Muscle layer of colon (tissue), 2 donors: ENCODE measurements around the gene STK32A.
A peak's percentile ranks its signal among the peaks of the same experiment; 100 is the strongest.

Experiments
- H3K27ac ChIP-seq: one replicate; pipeline ENCODE4 v1.7.0; 2013; ENCODE audit warnings: low read depth, mild to moderate bottlenecking, low read length, moderate library complexity
- H3K27me3 ChIP-seq, 2 donors: one replicate each; pipeline ENCODE4 v1.7.0; 2013; ENCODE audit warnings: low read length in 2 of 2, mild to moderate bottlenecking in 2 of 2; ENCODE audit not compliant: insufficient read depth in 2 of 2, control insufficient read depth in 1 of 2
- H3K36me3 ChIP-seq: one replicate; pipeline ENCODE4 v1.7.0; 2013; ENCODE audit warnings: mild to moderate bottlenecking, low read length; ENCODE audit not compliant: insufficient read depth
- H3K4me1 ChIP-seq: one replicate; pipeline ENCODE4 v1.7.0; 2013; ENCODE audit warnings: mild to moderate bottlenecking, low read length; ENCODE audit not compliant: insufficient read depth
- H3K4me3 ChIP-seq, 2 donors: one replicate each; pipeline ENCODE4 v1.7.0; 2013; ENCODE audit warnings: low read length in 2 of 2, low read depth in 1 of 2, mild to moderate bottlenecking in 1 of 2, moderate library complexity in 1 of 2
- H3K9ac ChIP-seq: one replicate; pipeline ENCODE4 v1.7.0; 2013; ENCODE audit warnings: low read length
- H3K9me3 ChIP-seq: one replicate; pipeline ENCODE4 v1.7.0; 2013; ENCODE audit warnings: mild to moderate bottlenecking, low read length
- donor health status: abdominal sarcoma.
- donor health status: Adenocarcinoma of cecum.

Gene STK32A

DNA sequence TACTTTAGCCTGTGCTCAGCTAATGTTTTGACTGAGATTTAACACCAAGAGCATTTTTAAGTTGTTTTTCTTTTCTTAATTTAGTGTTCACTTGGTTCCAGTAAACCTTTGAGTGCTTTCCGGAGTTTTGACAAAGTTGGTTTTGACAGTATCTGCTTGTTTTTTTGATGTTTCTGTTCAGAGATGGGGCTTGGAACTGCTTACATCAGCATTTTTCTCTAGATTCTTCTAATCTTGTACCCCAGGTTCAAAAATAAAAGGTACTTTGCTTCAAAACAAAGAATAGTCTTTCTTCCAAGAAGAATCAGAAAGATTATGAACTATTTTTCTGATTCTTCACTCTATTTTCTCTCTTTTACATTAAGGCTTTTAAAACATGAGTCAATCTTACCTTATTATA, 142.9 kb downstream of the STK32A start:
- Histone ChIP-seq H3K9ac (no peak overlapping the region), H3K9me3 (no peaks in the 10 kb centered on the region), H3K36me3 (no peaks in the 10 kb centered on the region), H3K27me3 (no peaks in the 10 kb centered on the region), H3K4me3 (no peak overlapping the region), H3K27ac (no peak overlapping the region), H3K4me1 (no peaks in the 10 kb centered on the region)

DNA sequence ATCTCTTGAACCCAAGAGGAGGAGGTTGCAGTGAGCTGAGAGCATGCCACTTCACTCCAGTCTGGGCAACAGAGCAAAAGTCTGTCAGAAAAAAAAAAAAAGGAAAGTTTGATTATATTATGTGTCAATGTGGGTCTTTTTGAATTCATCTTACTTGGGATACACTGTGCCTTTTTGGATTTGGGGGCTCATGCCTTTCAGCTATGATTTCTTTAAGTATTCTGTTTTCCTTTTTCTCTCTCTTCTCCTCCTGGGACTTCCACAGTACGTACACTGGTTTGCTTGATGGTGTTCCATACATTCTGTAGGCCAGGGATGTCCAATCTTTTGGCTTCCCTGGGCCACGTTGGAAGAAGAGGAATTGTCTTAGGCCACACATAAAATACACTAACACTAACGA, 146.7 kb downstream of the STK32A start:
- Histone ChIP-seq H3K9ac (no peak overlapping the region), H3K4me1 (no peaks in the 10 kb centered on the region), H3K36me3 (no peaks in the 10 kb centered on the region), H3K27me3 (no peaks in the 10 kb centered on the region), H3K4me3 (no peak overlapping the region), H3K27ac (no peak overlapping the region), H3K9me3 (no peaks in the 10 kb centered on the region)

DNA sequence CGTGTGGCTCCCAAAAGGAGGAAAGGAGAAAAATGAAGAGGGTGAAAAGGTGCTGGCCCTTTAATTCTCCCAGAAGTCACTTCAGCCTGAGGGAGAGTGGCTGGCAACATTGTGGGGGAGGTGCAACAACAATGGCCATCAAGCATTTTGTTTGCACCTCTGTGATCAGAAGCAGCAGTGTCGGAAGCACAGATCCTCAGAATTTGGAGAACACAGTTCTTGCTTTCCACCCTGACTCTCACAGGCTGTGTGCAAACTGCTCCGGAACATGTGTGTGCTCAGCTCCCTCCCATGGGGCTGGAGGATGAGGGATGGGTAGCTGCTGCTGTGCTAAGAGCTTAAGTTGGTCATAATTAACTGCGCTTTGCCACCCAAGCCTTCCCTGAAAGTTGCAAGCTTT, 147.9 kb downstream of the STK32A start:
- Histone ChIP-seq H3K4me1 (no peaks in the 10 kb centered on the region), H3K27ac (peak overlapping the region; percentile 41), H3K36me3 (no peaks in the 10 kb centered on the region), H3K9me3 (no peaks in the 10 kb centered on the region), H3K4me3 (peak overlapping the region in 1 of 2 donors; percentile 61), H3K9ac (peak overlapping the region; percentile 18), H3K27me3 (no peaks in the 10 kb centered on the region)

DNA sequence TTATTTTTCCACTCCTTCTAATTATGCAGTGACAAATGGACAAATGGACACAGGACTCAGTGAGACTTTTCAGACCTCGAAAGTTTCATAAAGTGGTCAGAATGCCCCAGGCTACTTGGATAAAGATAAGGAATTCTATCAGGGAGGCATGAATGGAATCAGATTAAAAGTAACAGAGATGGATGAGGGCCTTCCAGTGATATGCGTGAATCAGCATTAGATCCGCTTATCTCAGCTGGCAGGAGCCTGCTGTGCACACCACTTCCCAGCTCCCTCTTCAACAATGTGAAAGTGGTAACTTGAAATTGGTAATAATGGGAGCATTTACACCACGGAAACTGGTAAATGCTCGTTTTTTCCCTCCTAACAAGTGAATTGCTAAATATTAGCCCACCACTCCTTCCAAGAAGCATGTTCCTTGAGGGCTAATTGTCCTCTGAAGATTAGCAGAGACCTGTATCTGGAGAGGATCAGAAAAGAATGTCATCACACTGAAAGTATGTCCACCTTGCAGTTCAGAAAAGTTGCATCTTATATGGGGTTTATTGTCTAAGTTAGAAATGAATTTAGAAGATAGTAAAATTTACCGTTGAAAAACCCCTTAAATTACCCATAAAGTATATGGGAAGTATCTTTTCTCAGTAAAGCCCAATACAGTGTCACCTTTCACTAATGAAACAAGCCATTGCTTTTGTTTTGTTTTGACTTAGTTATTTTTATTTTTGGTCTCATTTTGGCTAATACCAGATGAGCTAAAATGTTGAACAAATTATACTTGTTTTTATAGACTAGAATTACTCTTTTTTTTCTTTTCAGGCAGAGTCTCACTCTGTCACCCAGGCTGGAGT, 149.7 kb downstream of the STK32A start:
- H3K4me3 ChIP-seq: no peak overlapping the region

DNA sequence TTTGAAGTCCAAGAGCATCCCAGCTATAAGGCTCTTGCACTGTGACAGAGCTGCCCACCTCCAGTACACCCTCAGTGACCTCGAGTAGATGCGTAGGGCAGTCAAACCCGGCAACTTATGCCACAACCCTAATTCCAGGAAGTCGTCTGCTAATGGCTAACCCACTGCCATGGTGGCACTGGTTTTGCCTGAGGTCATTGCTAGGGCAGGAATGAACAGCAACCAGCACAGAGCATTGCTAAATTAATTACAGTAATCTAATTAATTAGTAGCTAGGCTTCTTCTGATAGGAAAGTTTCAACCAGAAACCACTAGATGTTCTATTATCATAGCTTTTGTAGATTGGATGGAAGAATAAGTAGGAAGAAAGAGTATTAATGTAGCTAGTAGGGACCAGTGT, 152.3 kb downstream of the STK32A start:
- no peaks in the 10 kb centered on the region for H3K27me3 ChIP-seq
- peaks cover 9% of the 10 kb centered on the region for H3K36me3 ChIP-seq
- H3K9me3 ChIP-seq: no peaks in the 10 kb centered on the region
- H3K27ac ChIP-seq: no peak overlapping the region
- no peak overlapping the region for H3K9ac ChIP-seq
- no peak overlapping the region for H3K4me3 ChIP-seq
- H3K4me1 ChIP-seq: no peaks in the 10 kb centered on the region

More for the DNA sequence above, 149.7 kb downstream of the STK32A start:
- Histone ChIP-seq H3K27ac (no peak overlapping the region), H3K9ac (no peak overlapping the region), H3K9me3 (no peaks in the 10 kb centered on the region), H3K36me3 (no peaks in the 10 kb centered on the region), H3K27me3 (no peaks in the 10 kb centered on the region), H3K4me1 (no peaks in the 10 kb centered on the region)

DNA sequence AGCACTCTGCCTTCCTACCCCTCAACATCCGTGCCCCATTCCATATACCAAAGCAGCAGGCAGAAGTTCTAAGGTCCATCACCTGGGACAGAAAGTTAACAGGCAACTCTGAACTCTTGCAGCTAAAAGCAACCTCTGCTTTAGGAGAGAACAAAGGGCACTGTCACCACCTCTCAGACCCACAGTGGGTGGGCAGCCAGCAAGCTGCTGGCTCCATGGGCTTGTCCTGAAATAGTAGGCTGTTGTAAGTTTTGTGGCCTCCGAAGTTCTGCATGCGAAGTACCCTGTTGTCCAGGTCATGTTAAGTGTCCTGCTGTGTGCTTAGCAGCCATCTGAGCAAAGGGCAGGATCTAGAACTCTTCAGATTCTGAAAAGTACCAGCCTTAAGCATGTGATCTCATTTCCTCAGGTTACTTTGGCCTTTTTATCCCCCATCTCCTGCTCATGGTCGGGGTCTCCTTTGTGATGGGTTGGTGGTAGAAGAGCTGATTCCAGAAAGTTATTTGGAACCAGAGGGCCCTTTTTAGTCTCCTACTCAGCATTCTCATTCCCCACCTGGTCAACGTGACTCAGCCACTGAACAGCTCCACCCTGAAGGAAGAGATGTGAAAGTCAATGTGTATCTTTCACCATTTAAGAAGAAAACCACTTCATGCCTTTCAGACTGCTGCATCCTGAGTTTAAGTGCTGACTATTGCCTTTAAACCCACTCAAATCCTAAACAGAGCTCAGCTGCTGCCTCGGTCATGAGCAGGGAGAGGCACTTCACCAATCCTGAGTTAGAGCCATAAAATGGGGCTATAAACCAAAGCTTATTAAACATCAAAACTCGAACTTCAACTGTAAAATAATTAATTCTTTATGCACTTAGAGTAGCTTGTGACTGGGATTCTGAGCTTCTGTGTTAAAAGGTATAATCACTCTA, 153.6 kb downstream of the STK32A start:
- Histone ChIP-seq H3K27me3 (no peaks in the 10 kb centered on the region), H3K27ac (no peak overlapping the region)

DNA sequence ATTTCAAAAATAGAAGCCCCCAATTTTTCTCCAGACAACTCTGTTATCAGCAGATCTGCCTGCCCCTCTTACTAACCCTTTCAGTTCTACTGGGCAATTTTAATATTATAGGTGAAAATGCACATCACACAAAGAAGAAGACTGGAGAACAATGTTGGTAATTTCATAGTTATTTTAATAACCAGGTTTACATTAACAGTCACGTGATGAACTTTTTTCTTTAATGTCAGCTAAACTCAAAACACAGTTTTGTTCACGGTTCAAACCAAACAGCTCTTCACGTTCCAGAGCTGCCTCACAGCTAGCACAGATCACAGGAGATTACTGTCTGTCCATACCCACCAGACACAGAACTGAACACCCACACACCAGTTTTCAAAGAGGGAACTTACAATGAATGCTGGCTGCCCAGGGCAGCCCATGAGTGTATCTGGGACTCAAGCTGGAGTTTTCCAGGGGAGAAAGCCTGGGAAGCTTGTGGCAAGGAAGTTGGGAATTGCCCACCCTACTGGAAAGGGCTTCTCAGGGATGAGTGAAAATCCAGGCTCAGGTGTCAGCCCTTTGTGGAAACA, 155.9 kb downstream of the STK32A start:
- Histone ChIP-seq H3K4me3 (no peak overlapping the region), H3K4me1 (no peaks in the 10 kb centered on the region), H3K9ac (no peak overlapping the region), H3K36me3 (peaks cover 41% of the 10 kb centered on the region), H3K27ac (no peak overlapping the region), H3K27me3 (no peaks in the 10 kb centered on the region), H3K9me3 (no peaks in the 10 kb centered on the region)

More for the DNA sequence above, 153.6 kb downstream of the STK32A start:
- Histone ChIP-seq H3K9ac (no peak overlapping the region), H3K4me3 (no peak overlapping the region), H3K36me3 (peaks cover 21% of the 10 kb centered on the region), H3K9me3 (no peaks in the 10 kb centered on the region), H3K4me1 (no peaks in the 10 kb centered on the region)

DNA sequence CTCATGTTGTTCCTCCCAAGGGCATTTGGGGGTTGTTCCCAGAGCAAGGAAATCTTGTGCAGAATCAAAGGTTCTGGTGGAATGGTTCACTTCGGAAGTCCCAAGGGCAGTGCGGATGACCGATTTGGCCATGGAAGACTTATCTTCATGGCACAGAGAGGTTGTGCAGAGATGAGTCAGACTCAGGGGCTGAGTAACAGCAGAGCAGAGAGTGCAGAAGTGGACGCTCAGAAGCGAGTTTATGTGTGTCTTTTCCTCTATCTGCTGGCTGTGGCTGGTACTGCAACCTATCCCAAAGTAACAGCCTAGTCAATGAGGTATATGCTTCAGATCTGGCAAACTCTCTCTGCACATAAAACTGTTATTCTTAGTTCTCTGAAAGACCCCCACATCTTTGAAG, 157.0 kb downstream of the STK32A start:
- Histone ChIP-seq H3K27ac (no peak overlapping the region), H3K9me3 (no peaks in the 10 kb centered on the region), H3K9ac (no peak overlapping the region), H3K4me1 (no peaks in the 10 kb centered on the region), H3K36me3 (peaks cover 49% of the 10 kb centered on the region), H3K27me3 (no peaks in the 10 kb centered on the region), H3K4me3 (no peak overlapping the region)

DNA sequence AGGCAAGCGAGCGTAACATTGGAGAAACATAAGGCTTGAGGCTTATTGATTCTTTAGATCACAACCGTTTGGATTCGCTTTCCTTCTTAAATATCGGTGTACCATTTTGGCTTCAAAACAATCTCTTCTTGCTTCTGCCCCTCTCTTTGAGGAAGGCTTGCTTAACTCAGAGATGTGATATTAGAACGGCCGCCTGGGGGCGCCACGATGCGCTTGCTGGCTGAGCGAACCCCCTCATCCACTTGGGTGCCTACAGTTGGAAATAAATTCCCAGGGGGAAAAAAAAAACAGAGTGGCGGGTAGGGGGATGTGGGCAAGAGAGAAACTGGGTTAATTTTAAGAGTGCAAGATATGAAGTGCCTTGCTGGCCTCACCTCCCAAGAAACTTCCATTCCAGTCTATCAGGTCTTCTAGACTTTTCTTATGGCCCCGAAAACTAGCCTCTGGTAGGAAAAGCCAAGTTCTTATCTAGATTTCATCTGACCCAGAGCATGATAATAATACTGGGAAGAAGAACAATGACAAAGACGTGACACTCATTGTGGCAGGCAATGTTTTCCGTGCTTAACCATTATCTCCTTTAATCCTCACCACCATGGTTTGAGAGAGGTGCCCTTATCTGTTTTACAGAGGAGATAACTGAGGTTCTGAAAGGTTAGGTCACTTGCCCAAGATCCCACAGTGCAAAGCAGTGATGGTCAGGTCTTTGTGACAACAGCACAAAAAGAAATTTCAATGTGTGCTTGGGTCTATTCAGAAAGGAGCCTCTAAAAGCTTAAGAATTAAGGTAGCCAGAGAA, 159.2 kb downstream of the STK32A start:
- Histone ChIP-seq H3K36me3 (peaks cover 69% of the 10 kb centered on the region), H3K4me1 (no peaks in the 10 kb centered on the region), H3K9me3 (no peaks in the 10 kb centered on the region), H3K27ac (no peak overlapping the region), H3K4me3 (no peak overlapping the region), H3K27me3 (no peaks in the 10 kb centered on the region), H3K9ac (no peak overlapping the region)

DNA sequence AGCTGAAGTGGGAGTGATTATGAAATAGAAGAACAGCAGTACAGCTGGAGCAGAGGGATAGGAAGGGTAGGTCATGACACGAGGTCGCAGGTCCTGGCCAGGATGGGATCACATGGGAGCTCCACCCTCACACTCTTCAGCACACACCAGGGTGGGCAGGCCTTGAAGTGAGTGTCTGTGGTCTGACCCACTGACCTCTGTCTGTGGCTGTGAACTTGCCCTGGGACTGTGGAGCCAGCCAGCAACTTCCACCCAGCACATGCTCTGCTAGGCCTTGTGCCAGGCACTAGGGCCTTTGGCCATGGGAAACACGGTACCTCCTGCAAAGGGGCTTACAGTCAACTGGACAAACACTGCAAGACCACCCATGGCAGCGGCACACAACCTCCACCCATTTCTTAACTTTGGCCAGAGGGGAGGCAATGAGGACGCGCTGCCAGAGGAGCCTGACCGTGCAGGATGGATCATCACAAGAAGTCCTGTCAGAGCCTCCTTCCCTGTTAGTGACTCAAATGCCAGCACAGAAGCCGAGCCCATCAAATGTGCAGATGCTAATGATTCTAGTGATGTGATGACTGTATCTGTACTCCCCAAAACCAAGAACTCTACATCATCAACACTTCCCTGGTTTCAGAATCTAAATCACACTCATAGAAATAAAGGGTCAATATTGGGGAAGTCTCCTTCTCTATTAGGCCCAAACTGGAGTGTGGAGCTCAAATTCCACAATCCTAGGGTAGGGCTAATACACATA, 161.4 kb downstream of the STK32A start:
- Histone ChIP-seq H3K36me3 (peaks cover 84% of the 10 kb centered on the region), H3K4me1 (no peaks in the 10 kb centered on the region), H3K4me3 (no peak overlapping the region), H3K27ac (no peak overlapping the region), H3K27me3 (no peaks in the 10 kb centered on the region), H3K9ac (no peak overlapping the region), H3K9me3 (no peaks in the 10 kb centered on the region)
